GM23338 (cell line): ENCODE measurements around the gene KRTAP4-9. TPM values are rescaled to one million over a fixed set of nuclear protein-coding genes. Genes with fewer than 3 reads are reported as not detected.

Source experiments
- ATAC-seq: fragments of 200-7000 bp; cut with Tn5 transposase; 3 replicates; pipeline ENCODE4 v1.9.1; 2020
- DNase-seq: peaks from one replicate; pipeline ENCODE4 v3.0.0-alpha.2; 2015; ENCODE audit warnings: low spot score
- H2AFZ ChIP-seq: fragments of 200-600 bp; sonication (generic); 2 replicates; pipeline ENCODE4 v1.8.0; 2016; ENCODE audit warnings: antibody characterized with exemption, mild to moderate bottlenecking, moderate library complexity
- H3F3A ChIP-seq: fragments of 200-600 bp; sonication (generic); replicated peaks from 2 replicates; pipeline ENCODE4 v1.8.0; 2017; ENCODE audit warnings: antibody characterized with exemption, mixed run types, low read depth
- H3K27ac ChIP-seq: fragments of 200-600 bp; sonication (generic); 2 replicates; pipeline ENCODE4 v1.6.1; 2016; ENCODE audit warnings: low read depth
- H3K27me3 ChIP-seq: fragments of 200-600 bp; sonication (generic); 2 replicates; pipeline ENCODE4 v1.8.0; 2016; ENCODE audit warnings: mild to moderate bottlenecking, mixed run types, moderate library complexity; ENCODE audit not compliant: insufficient read depth
- H3K36me3 ChIP-seq: fragments of 200-600 bp; sonication (generic); 2 replicates; pipeline ENCODE4 v1.8.0; 2016; ENCODE audit warnings: mild to moderate bottlenecking; ENCODE audit not compliant: insufficient read depth
- H3K4me1 ChIP-seq: fragments of 200-600 bp; sonication (generic); 2 replicates; pipeline ENCODE4 v1.8.0; 2016; ENCODE audit warnings: mild to moderate bottlenecking, moderate library complexity; ENCODE audit not compliant: insufficient read depth
- H3K4me2 ChIP-seq: fragments of 200-600 bp; sonication (generic); 2 replicates; pipeline ENCODE4 v1.7.1; 2017; ENCODE audit warnings: mixed run types
- H3K4me3 ChIP-seq: fragments of 200-600 bp; sonication (generic); 2 replicates; pipeline ENCODE4 v1.6.1; 2016; ENCODE audit warnings: mixed run types
- H3K79me2 ChIP-seq: fragments of 200-600 bp; sonication (generic); replicated peaks from 2 replicates; pipeline ENCODE4 v1.8.0; 2017; ENCODE audit warnings: mild to moderate bottlenecking; ENCODE audit not compliant: insufficient read depth
- H3K9me2 ChIP-seq: fragments of 200-600 bp; sonication (generic); 2 replicates; pipeline ENCODE4 v1.8.0; 2017; ENCODE audit not compliant: insufficient read depth
- H4K20me1 ChIP-seq: fragments of 200-600 bp; sonication (generic); replicated peaks from 2 replicates; pipeline ENCODE4 v1.8.0; 2017; ENCODE audit warnings: mild to moderate bottlenecking; ENCODE audit not compliant: insufficient read depth
- H3K27ac Mint-ChIP-seq: 2 replicates; pipeline ENCODE4 v1.8.0; 2020; ENCODE audit warnings: inconsistent platforms, mild to moderate bottlenecking, moderate library complexity, mixed read lengths
- H3K27me3 Mint-ChIP-seq: 3 replicates; pipeline ENCODE4 v1.8.0; 2022; ENCODE audit warnings: low read depth, mild to moderate bottlenecking, moderate library complexity, mixed read lengths, inconsistent platforms; ENCODE audit not compliant: insufficient read depth, poor library complexity
- H3K36me3 Mint-ChIP-seq: 3 replicates; pipeline ENCODE4 v1.8.0; 2021; ENCODE audit warnings: low read depth, mild to moderate bottlenecking, inconsistent platforms, moderate library complexity, mixed read lengths
- H3K4me1 Mint-ChIP-seq: 3 replicates; pipeline ENCODE4 v1.8.0; 2020; ENCODE audit warnings: mild to moderate bottlenecking, inconsistent platforms, mixed read lengths
- H3K4me3 Mint-ChIP-seq: 3 replicates; pipeline ENCODE4 v1.8.0; 2021; ENCODE audit warnings: moderate library complexity, mild to moderate bottlenecking, inconsistent platforms, mixed read lengths
- H3K9me3 Mint-ChIP-seq: 3 replicates; pipeline ENCODE4 v1.8.0; 2020; ENCODE audit warnings: moderate library complexity, mild to moderate bottlenecking, inconsistent platforms, mixed read lengths
- CREB1 ChIP-seq: fragments of 250-450 bp; sonication (Bioruptor Pico); IDR thresholded peaks from 2 replicates; pipeline ENCODE4 v1.5.0; 2020; ENCODE audit warnings: low read depth, mild to moderate bottlenecking, moderate library complexity
- CTCF ChIP-seq, 2 experiments: fragments of 200-600 bp in 1 of 2; sonication (generic) in 1 of 2; conservative IDR thresholded peaks; 2 replicates each; pipeline versions ENCODE4 v1.5.1 to v1.6.1; 2016 to 2017; ENCODE audit warnings: antibody characterized with exemption in 2 of 2, low read depth in 2 of 2, mild to moderate bottlenecking in 2 of 2, moderate library complexity in 1 of 2
- EZH2 ChIP-seq: fragments of 200-600 bp; sonication (generic); IDR thresholded peaks from one replicate; pipeline ENCODE4 v1.8.0; 2017; ENCODE audit warnings: antibody characterized with exemption, mild to moderate bottlenecking, low read depth; ENCODE audit not compliant: unreplicated experiment
- JUNB ChIP-seq: IDR thresholded peaks from one replicate; pipeline ENCODE4 v1.6.1; 2016; ENCODE audit warnings: antibody characterized with exemption; ENCODE audit not compliant: unreplicated experiment
- NANOG ChIP-seq: IDR thresholded peaks from 2 replicates; pipeline ENCODE4 v1.6.1; 2016; ENCODE audit warnings: antibody characterized with exemption, borderline replicate concordance
- POLR2AphosphoS5 ChIP-seq: IDR thresholded peaks from 2 replicates; pipeline ENCODE4 v1.6.1; 2016; ENCODE audit warnings: antibody characterized with exemption, low read depth
- REST ChIP-seq: IDR thresholded peaks from one replicate; pipeline ENCODE4 v1.6.1; 2018; ENCODE audit warnings: antibody characterized with exemption; ENCODE audit not compliant: unreplicated experiment
- STAT1 ChIP-seq: IDR thresholded peaks from one replicate; pipeline ENCODE4 v1.6.1; 2016; ENCODE audit warnings: antibody characterized with exemption; ENCODE audit not compliant: unreplicated experiment
- polyA plus RNA-seq: library from polyadenylated mRNA; unstranded; fragments of >200 nt; fragmentation: Nextera tagmentation; extraction: Ambion mirVana; gene quantifications from 2 replicates; pipeline ENCODE4 v1.2.1, GENCODE V29; 2016
- total RNA-seq: library from RNA; depleted of rRNA; stranded (reverse); fragments of >200 nt; shearing (Covaris generic); gene quantifications from 2 replicates; pipeline ENCODE4 v1.2.3, GENCODE V29; 2014

The KRTAP4-9 gene
- total and polyA plus RNA-seq, 2 experiments from 2014 or later: not detected

GRCh38 chr17:41065829-41066624 lies 39.2 kb upstream of the KRTAP4-9 start, which contains the start of gene KRTAP2-4:
TSS of gene KRTAP2-4 (minus strand) at chr17:41065879. CDS start at chr17:41065845, 34 bp downstream.
- no peak within 1 kb of the TSS for H2AFZ ChIP-seq
- no peaks in the 10 kb centered on the region for H3F3A ChIP-seq
- Mint-ChIP-seq H3K27ac (no peak within 1 kb of the TSS), H3K4me1 (no peaks in the 10 kb centered on the region), H3K36me3 (no peaks in the 10 kb centered on the region), H3K4me3 (no peak within 1 kb of the TSS), H3K9me3 (no peaks in the 10 kb centered on the region), H3K27me3 (no peaks in the 10 kb centered on the region)
- no peaks in the 10 kb centered on the region for H3K27me3 ChIP-seq
- H3K9me2 ChIP-seq: no peaks in the 10 kb centered on the region; the same call in none of the 2 replicates
- no peak within 1 kb of the TSS for H3K4me2 ChIP-seq
- H3K4me3 ChIP-seq: no peak within 1 kb of the TSS
- H3K27ac ChIP-seq: no peak within 1 kb of the TSS
- H3K36me3 ChIP-seq: no peaks in the 10 kb centered on the region
- ATAC-seq (peak; percentile 41; the same call in 2 of the 3 replicates), DNase-seq (no peak)
- TF ChIP-seq EZH2: no peak
- TF ChIP-seq CREB1 (CRISPR knock-in tag): no peak
- TF ChIP-seq REST: no peak
- no peaks in the 10 kb centered on the region for H4K20me1 ChIP-seq
- H3K79me2 ChIP-seq: no peaks in the 10 kb centered on the region
- no peaks in the 10 kb centered on the region for H3K4me1 ChIP-seq

- no peaks in the 10 kb centered on the region for H3K79me2 ChIP-seq
- no peak for ATAC-seq
- no peaks in the 10 kb centered on the region for H3F3A ChIP-seq
- no peaks in the 10 kb centered on the region for H3K27me3 ChIP-seq
- no peak overlapping the region for H3K4me3 Mint-ChIP-seq
- no peaks in the 10 kb centered on the region for H3K4me1 Mint-ChIP-seq
- no peaks in the 10 kb centered on the region for H3K4me1 ChIP-seq
- H3K36me3 Mint-ChIP-seq: no peaks in the 10 kb centered on the region
- no peaks in the 10 kb centered on the region for H3K27me3 Mint-ChIP-seq
- H3K27ac ChIP-seq: no peak overlapping the region
- no peaks in the 10 kb centered on the region for H3K36me3 ChIP-seq
- no peak overlapping the region for H3K4me2 ChIP-seq
- H3K9me2 ChIP-seq: no peaks in the 10 kb centered on the region; the same call in none of the 2 replicates
- DNase-seq: no peak
- H3K4me3 ChIP-seq: no peak overlapping the region
- H3K9me3 Mint-ChIP-seq: no peaks in the 10 kb centered on the region
- no peaks in the 10 kb centered on the region for H4K20me1 ChIP-seq
- H2AFZ ChIP-seq: no peak overlapping the region
- H3K27ac Mint-ChIP-seq: no peak overlapping the region
- TF ChIP-seq NANOG: no peak
- no peak for TF ChIP-seq JUNB
- TF ChIP-seq POLR2AphosphoS5: no peak
- TF ChIP-seq REST: no peak
- TF ChIP-seq CREB1 (CRISPR knock-in tag): no peak
- TF ChIP-seq CTCF (conservative IDR thresholded peaks at IDR 0.05; ENCODE audit: low read depth in 2 of 2): no peak
- no peak for TF ChIP-seq STAT1
- no peak for TF ChIP-seq EZH2
Observed at GRCh38 chr17:41067281-41067680, 37.9 kb upstream of the KRTAP4-9 start.
